NB4 (cell line): Measurements from ENCODE around the gene TMTC3.

Experiments
- CTCF ChIP-seq: IDR thresholded peaks from one replicate; pipeline ENCODE4 v1.5.1; 2012; ENCODE audit warnings: low read depth, low read length
- MYC ChIP-seq: IDR thresholded peaks from 2 replicates; pipeline ENCODE4 v1.6.1; 2011; ENCODE audit warnings: low read depth, low read length
- POLR2A ChIP-seq: IDR thresholded peaks from 2 replicates; pipeline ENCODE4 v1.6.1; 2011; ENCODE audit warnings: mild to moderate bottlenecking; ENCODE audit not compliant: insufficient read length; ENCODE audit errors: extremely low read depth

DNA sequence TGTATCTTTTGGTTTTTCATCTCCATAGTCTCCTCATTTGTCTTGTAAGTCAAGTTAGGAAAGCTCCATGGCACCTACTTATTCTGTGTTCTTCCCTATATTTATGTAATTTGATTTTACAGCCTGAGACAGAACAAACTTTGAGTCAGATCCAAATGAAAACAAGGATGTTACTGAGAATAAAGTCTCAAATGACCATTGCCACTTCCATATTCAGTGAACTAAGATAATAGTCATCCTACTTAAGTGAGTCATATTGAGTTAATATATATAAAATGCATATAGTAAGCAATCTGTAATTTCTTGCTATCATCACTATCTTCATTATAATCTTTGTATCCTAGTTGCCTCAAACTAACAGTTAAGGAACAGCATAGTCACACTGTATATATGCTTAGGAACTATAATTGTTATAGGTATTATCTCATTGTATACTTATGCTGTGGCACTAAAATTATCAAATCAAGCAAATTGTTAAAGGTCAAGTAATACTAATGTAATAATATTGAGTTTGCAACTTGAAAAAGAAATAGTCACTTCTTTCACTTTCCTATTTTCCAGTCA is 30.8 kb downstream of the TMTC3 start:
- no peak for TF ChIP-seq CTCF
- no peak for TF ChIP-seq POLR2A
- no peak for TF ChIP-seq MYC
